Parathyroid adenoma (tissue), 2 donors: Measurements from ENCODE around the gene FRMD5.

ENCODE experiments used
- H2AFZ ChIP-seq: fragments of 300-600 bp; sonication (generic); one replicate; pipeline ENCODE4 v1.7.0; 2017; ENCODE audit warnings: antibody characterized with exemption, mild to moderate bottlenecking
- H3K27ac ChIP-seq: fragments of 300-600 bp; sonication (generic); one replicate; pipeline ENCODE4 v1.7.0; 2017
- H3K27me3 ChIP-seq: fragments of 300-600 bp; sonication (generic); one replicate; pipeline ENCODE4 v1.7.0; 2017; ENCODE audit warnings: low read length; ENCODE audit not compliant: control insufficient read depth, insufficient read depth
- H3K36me3 ChIP-seq: fragments of 300-600 bp; sonication (generic); one replicate; pipeline ENCODE4 v1.7.0; 2017; ENCODE audit warnings: low read length; ENCODE audit not compliant: control insufficient read depth, insufficient read depth
- H3K4me1 ChIP-seq: fragments of 300-600 bp; sonication (generic); one replicate; pipeline ENCODE4 v1.7.0; 2017; ENCODE audit warnings: control low read depth
- H3K4me2 ChIP-seq: fragments of 300-600 bp; sonication (generic); one replicate; pipeline ENCODE4 v1.7.0; 2017; ENCODE audit warnings: low read length
- H3K4me3 ChIP-seq: fragments of 300-600 bp; sonication (generic); one replicate; pipeline ENCODE4 v1.7.0; 2017; ENCODE audit warnings: low read depth, low read length
- H3K79me2 ChIP-seq: fragments of 300-600 bp; sonication (generic); one replicate; pipeline ENCODE4 v1.7.0; 2017; ENCODE audit warnings: control low read depth
- H3K9ac ChIP-seq: fragments of 300-600 bp; sonication (generic); one replicate; pipeline ENCODE4 v1.7.0; 2017; ENCODE audit warnings: mild to moderate bottlenecking
- H3K9me3 ChIP-seq: fragments of 300-600 bp; sonication (generic); one replicate; pipeline ENCODE4 v1.7.0; 2017; ENCODE audit warnings: low read length; ENCODE audit not compliant: control insufficient read depth
- CTCF ChIP-seq: fragments of 300-600 bp; sonication (generic); IDR thresholded peaks from one replicate; pipeline ENCODE4 v1.7.0; 2017; ENCODE audit warnings: antibody characterized with exemption, mild to moderate bottlenecking
- donor health status: primary hyperparathyroidism.

Gene FRMD5

GRCh38 chr15:43930079-43930478 is 265.0 kb downstream of the FRMD5 start:
- H3K27me3 ChIP-seq: no peaks in the 10 kb centered on the region
- H3K4me2 ChIP-seq: no peak overlapping the region
- no peak overlapping the region for H3K9ac ChIP-seq
- H3K36me3 ChIP-seq: no peaks in the 10 kb centered on the region
- peaks cover 6% of the 10 kb centered on the region for H3K4me1 ChIP-seq
- no peak overlapping the region for H3K4me3 ChIP-seq
- H2AFZ ChIP-seq: peak overlapping the region; percentile 58
- H3K9me3 ChIP-seq: no peaks in the 10 kb centered on the region
- no peaks in the 10 kb centered on the region for H3K79me2 ChIP-seq
- no peak overlapping the region for H3K27ac ChIP-seq
- no peak for TF ChIP-seq CTCF

DNA sequence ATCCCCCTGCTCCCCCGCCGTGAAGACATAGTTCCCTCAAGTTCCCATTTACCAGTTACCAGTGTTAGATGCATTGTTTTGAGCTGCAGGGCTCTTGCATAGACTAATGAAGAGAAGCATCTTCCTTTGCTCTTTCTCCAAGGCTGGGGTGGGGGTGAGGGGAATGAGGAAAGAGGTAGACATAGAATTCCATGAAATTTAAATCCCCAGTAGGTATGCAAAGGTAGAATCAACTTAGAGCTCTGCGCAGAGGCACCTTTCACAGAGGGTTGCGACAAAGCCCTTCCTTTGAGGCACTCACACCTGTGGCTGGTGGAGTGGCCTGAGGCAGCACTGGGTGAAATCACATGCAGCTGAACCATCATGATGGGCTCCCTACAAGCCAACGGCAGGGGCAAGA is 266.9 kb downstream of the FRMD5 start:
- no peaks in the 10 kb centered on the region for H3K79me2 ChIP-seq
- no peaks in the 10 kb centered on the region for H3K9me3 ChIP-seq
- H3K4me3 ChIP-seq: no peak overlapping the region
- no peaks in the 10 kb centered on the region for H3K36me3 ChIP-seq
- no peak overlapping the region for H3K27ac ChIP-seq
- H3K4me2 ChIP-seq: no peak overlapping the region
- no peak overlapping the region for H2AFZ ChIP-seq
- no peak for TF ChIP-seq CTCF
- H3K9ac ChIP-seq: no peak overlapping the region
- no peaks in the 10 kb centered on the region for H3K27me3 ChIP-seq
- peaks cover 6% of the 10 kb centered on the region for H3K4me1 ChIP-seq

DNA sequence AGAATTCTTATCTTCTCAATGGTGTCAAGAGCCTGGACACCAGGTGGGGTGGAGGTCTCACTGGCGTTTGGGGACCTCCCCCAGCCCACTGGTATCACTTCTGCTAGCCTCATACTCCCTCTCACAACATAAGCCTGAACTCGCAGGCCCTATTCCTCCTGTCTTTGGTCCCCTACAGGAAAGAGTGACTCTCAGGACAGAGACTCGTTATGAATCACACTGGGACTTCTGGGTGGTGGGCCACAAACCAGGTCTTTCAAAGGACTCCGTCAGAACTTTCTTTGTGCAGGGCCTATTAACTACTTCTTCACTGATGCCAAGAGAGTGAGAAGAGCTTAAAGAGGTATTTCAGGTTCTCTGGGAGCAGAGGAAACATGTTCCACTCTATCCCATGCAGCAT is 267.9 kb downstream of the FRMD5 start:
- no peaks in the 10 kb centered on the region for H3K27me3 ChIP-seq
- no peaks in the 10 kb centered on the region for H3K9me3 ChIP-seq

DNA sequence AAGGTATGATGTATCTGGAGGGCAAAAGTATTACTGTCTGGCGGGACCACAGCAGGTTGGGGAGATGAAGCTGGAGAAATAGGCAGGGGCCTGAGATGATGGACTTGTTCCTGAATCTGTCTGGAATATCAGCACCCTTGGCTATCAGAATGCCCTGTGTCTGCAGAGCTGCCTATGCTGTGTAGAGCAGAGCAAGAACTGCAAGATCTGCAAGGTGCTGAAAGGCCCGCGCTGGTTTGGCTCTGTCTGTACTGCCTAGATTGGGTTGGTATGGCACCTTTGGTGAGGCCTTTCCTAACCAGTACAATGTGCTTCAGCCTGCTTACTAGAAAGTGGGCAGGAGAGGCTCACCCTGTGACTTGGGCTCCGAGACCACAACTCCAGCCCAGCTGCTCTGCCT is 271.5 kb downstream of the FRMD5 start:
- TF ChIP-seq CTCF: no peak
- Histone ChIP-seq H3K27me3 (no peaks in the 10 kb centered on the region), H2AFZ (no peak overlapping the region), H3K4me3 (no peak overlapping the region), H3K36me3 (no peaks in the 10 kb centered on the region), H3K9ac (no peak overlapping the region), H3K4me1 (no peaks in the 10 kb centered on the region), H3K4me2 (no peak overlapping the region), H3K79me2 (no peaks in the 10 kb centered on the region), H3K27ac (no peak overlapping the region), H3K9me3 (no peaks in the 10 kb centered on the region)

More for the DNA sequence above, 267.9 kb downstream of the FRMD5 start:
- Histone ChIP-seq H3K4me2 (no peak overlapping the region), H3K9ac (no peak overlapping the region), H3K27ac (no peak overlapping the region), H3K4me1 (peaks cover 6% of the 10 kb centered on the region), H2AFZ (no peak overlapping the region), H3K36me3 (no peaks in the 10 kb centered on the region), H3K4me3 (no peak overlapping the region), H3K79me2 (no peaks in the 10 kb centered on the region)
- TF ChIP-seq CTCF: no peak

GRCh38 chr15:43922021-43922420 is 273.1 kb downstream of the FRMD5 start:
- Histone ChIP-seq H3K4me2 (no peak overlapping the region), H3K9ac (no peak overlapping the region), H2AFZ (no peak overlapping the region), H3K9me3 (no peaks in the 10 kb centered on the region), H3K27me3 (no peaks in the 10 kb centered on the region), H3K27ac (no peak overlapping the region), H3K4me3 (no peak overlapping the region), H3K36me3 (no peaks in the 10 kb centered on the region), H3K79me2 (no peaks in the 10 kb centered on the region), H3K4me1 (no peaks in the 10 kb centered on the region)
- TF ChIP-seq CTCF: no peak
